Measurements from ENCODE around the gene FOSL1.

FOSL1 gene
- 0.91 to 6.8 reads per million in 2 donors for total RNA-seq

- DNase-seq: peak; percentile 93
These were observed at the start of gene FOSL1 for GRCh38 chr11:65900125-65900898. TSS of gene FOSL1 (minus strand) at chr11:65900388. CDS start at chr11:65900339, 49 bp downstream.

GRCh38 chr11:65947603-65948125, 47.5 kb upstream of the FOSL1 start:
- DNase-seq: no peak

- no peak for DNase-seq
These were observed 46.9 kb upstream of the FOSL1 start for GRCh38 chr11:65947133-65947532.

GRCh38 chr11:65946655-65947054, 46.5 kb upstream of the FOSL1 start:
- DNase-seq: no peak

GRCh38 chr11:65945941-65946558, 45.9 kb upstream of the FOSL1 start:
- DNase-seq: no peak

GRCh38 chr11:65945430-65945911, 45.3 kb upstream of the FOSL1 start, which contains the start of gene TSGA10IP:
TSS of gene TSGA10IP (plus strand) at chr11:65945480. CDS start at chr11:65945676, 196 bp downstream.
- DNase-seq: no peak

GRCh38 chr11:65944767-65945166, 44.6 kb upstream of the FOSL1 start:
- DNase-seq: no peak

GRCh38 chr11:65944191-65944590, 44.0 kb upstream of the FOSL1 start:
- no peak for DNase-seq

GRCh38 chr11:65942531-65942930, 42.3 kb upstream of the FOSL1 start:
- DNase-seq: no peak

- no peak for DNase-seq
These were observed 41.6 kb upstream of the FOSL1 start for GRCh38 chr11:65941720-65942310.

GRCh38 chr11:65937766-65938165, 37.6 kb upstream of the FOSL1 start:
- DNase-seq: no peak

- no peak for DNase-seq
These were observed 33.8 kb upstream of the FOSL1 start for GRCh38 chr11:65934014-65934413.

GRCh38 chr11:65932558-65932919, 32.4 kb upstream of the FOSL1 start:
- no peak for DNase-seq

GRCh38 chr11:65931773-65932557, 31.8 kb upstream of the FOSL1 start:
- DNase-seq: no peak

- no peak for DNase-seq
These were observed 28.5 kb upstream of the FOSL1 start for GRCh38 chr11:65928667-65929066.

- DNase-seq: peak; percentile 57
These were observed 27.8 kb upstream of the FOSL1 start for GRCh38 chr11:65927904-65928397.

- no peak for DNase-seq
These were observed 25.2 kb upstream of the FOSL1 start for GRCh38 chr11:65925397-65925796.

- no peak for DNase-seq
These were observed 22.4 kb upstream of the FOSL1 start for GRCh38 chr11:65922565-65922964.

GRCh38 chr11:65921876-65922275, 21.7 kb upstream of the FOSL1 start:
- no peak for DNase-seq

- DNase-seq: no peak
These were observed 20.9 kb upstream of the FOSL1 start for GRCh38 chr11:65921033-65921555.

- no peak for DNase-seq
These were observed 20.2 kb upstream of the FOSL1 start for GRCh38 chr11:65920372-65920802.
